ENCODE measurements around the gene PRAMEF5. TPM values are rescaled to one million over a fixed set of nuclear protein-coding genes. Genes with fewer than 3 reads are reported as not detected.
"Not testable (repeated sequence)": the region's sequence is repeated elsewhere in the genome, so short reads cannot be mapped to it uniquely, and the experiment has no call there.

The PRAMEF5 gene
- polyA plus RNA-seq (2013) = not detected in 2 replicates

GRCh38 chr1:13253898-13254297 lies at the start of gene PRAMEF5:
Gene PRAMEF5, plus strand, starts transcription at chr1:13254198. Its CDS starts 5,071 bp downstream, at chr1:13259269.
- H2BK12ac ChIP-seq (ENCODE audit: low read length); H2BK120ac ChIP-seq (ENCODE audit: insufficient read depth, low read length, poor library complexity); H3K79me2 ChIP-seq (ENCODE audit: control insufficient read depth, insufficient read depth, low read length, poor library complexity); H3K4me1 ChIP-seq (ENCODE audit: control insufficient read depth in 1 of 2, insufficient read depth in 2 of 2, low read length in 2 of 2); H4K91ac ChIP-seq (ENCODE audit: low read depth, low read length); H3K36me3 ChIP-seq (ENCODE audit: control insufficient read depth in 1 of 2, insufficient read depth in 2 of 2, low read length in 2 of 2); H3K79me1 ChIP-seq (ENCODE audit: low read length); H3K27me3 ChIP-seq (ENCODE audit: insufficient read depth, low read length); H3K18ac ChIP-seq (ENCODE audit: low read length); H2BK5ac ChIP-seq (ENCODE audit: low read depth, low read length, poor library complexity); H3K14ac ChIP-seq (ENCODE audit: low read length); H2AFZ ChIP-seq (ENCODE audit: insufficient read depth, low read length, poor library complexity); H3K27ac ChIP-seq (ENCODE audit: low read depth, low read length); H4K8ac ChIP-seq (ENCODE audit: low read depth, low read length); H3K4me3 ChIP-seq (ENCODE audit: low read depth, low read length); H3K9me3 ChIP-seq (ENCODE audit: insufficient read depth, low read depth, low read length); H3K4me2 ChIP-seq (ENCODE audit: low read length); H3K23ac ChIP-seq (ENCODE audit: low read length); DNase-seq; H2AK5ac ChIP-seq (ENCODE audit: low read length); H3K4ac ChIP-seq (ENCODE audit: low read depth, low read length); H3K9ac ChIP-seq (ENCODE audit: low read length); H4K12ac ChIP-seq (ENCODE audit: low read depth, low read length): not testable (repeated sequence)
- no CpG with 5 or more reads among the region's 5 CpGs for WGBS (ENCODE audit: extremely low coverage, insufficient coverage, insufficient read length)

GRCh38 chr1:13208712-13209111 lies 45.3 kb upstream of the PRAMEF5 start:
- H3K14ac ChIP-seq (ENCODE audit: low read length); H3K23ac ChIP-seq (ENCODE audit: low read length); H3K4me3 ChIP-seq (ENCODE audit: low read depth, low read length); H3K27me3 ChIP-seq (ENCODE audit: insufficient read depth, low read length); H3K4ac ChIP-seq (ENCODE audit: low read depth, low read length); H2AK5ac ChIP-seq (ENCODE audit: low read length); H3K27ac ChIP-seq (ENCODE audit: low read depth, low read length); H4K12ac ChIP-seq (ENCODE audit: low read depth, low read length); H4K8ac ChIP-seq (ENCODE audit: low read depth, low read length); H4K91ac ChIP-seq (ENCODE audit: low read depth, low read length); H3K9me3 ChIP-seq (ENCODE audit: insufficient read depth, low read depth, low read length); H2AFZ ChIP-seq (ENCODE audit: insufficient read depth, low read length, poor library complexity); H2BK120ac ChIP-seq (ENCODE audit: insufficient read depth, low read length, poor library complexity); H3K9ac ChIP-seq (ENCODE audit: low read length); H3K79me2 ChIP-seq (ENCODE audit: control insufficient read depth, insufficient read depth, low read length, poor library complexity); DNase-seq; H3K4me1 ChIP-seq (ENCODE audit: control insufficient read depth in 1 of 2, insufficient read depth in 2 of 2, low read length in 2 of 2); H3K4me2 ChIP-seq (ENCODE audit: low read length); H2BK12ac ChIP-seq (ENCODE audit: low read length); H2BK5ac ChIP-seq (ENCODE audit: low read depth, low read length, poor library complexity); H3K18ac ChIP-seq (ENCODE audit: low read length); H3K36me3 ChIP-seq (ENCODE audit: control insufficient read depth in 1 of 2, insufficient read depth in 2 of 2, low read length in 2 of 2); H3K79me1 ChIP-seq (ENCODE audit: low read length): not testable (repeated sequence)
- WGBS (ENCODE audit: extremely low coverage, insufficient coverage, insufficient read length) = no CpG with 5 or more reads among the region's 9 CpGs

- not testable (repeated sequence) for DNase-seq; H3K9ac ChIP-seq (ENCODE audit: low read length); H4K12ac ChIP-seq (ENCODE audit: low read depth, low read length); H3K9me3 ChIP-seq (ENCODE audit: insufficient read depth, low read depth, low read length); H2BK120ac ChIP-seq (ENCODE audit: insufficient read depth, low read length, poor library complexity); H4K8ac ChIP-seq (ENCODE audit: low read depth, low read length); H2BK12ac ChIP-seq (ENCODE audit: low read length); H2AK5ac ChIP-seq (ENCODE audit: low read length); H3K27ac ChIP-seq (ENCODE audit: low read depth, low read length); H3K4ac ChIP-seq (ENCODE audit: low read depth, low read length); H2BK5ac ChIP-seq (ENCODE audit: low read depth, low read length, poor library complexity); H3K79me2 ChIP-seq (ENCODE audit: control insufficient read depth, insufficient read depth, low read length, poor library complexity); H2AFZ ChIP-seq (ENCODE audit: insufficient read depth, low read length, poor library complexity); H3K79me1 ChIP-seq (ENCODE audit: low read length); H3K27me3 ChIP-seq (ENCODE audit: insufficient read depth, low read length); H3K36me3 ChIP-seq (ENCODE audit: control insufficient read depth in 1 of 2, insufficient read depth in 2 of 2, low read length in 2 of 2); H3K4me1 ChIP-seq (ENCODE audit: control insufficient read depth in 1 of 2, insufficient read depth in 2 of 2, low read length in 2 of 2); H3K4me3 ChIP-seq (ENCODE audit: low read depth, low read length); H3K18ac ChIP-seq (ENCODE audit: low read length); H4K91ac ChIP-seq (ENCODE audit: low read depth, low read length); H3K4me2 ChIP-seq (ENCODE audit: low read length); H3K14ac ChIP-seq (ENCODE audit: low read length); H3K23ac ChIP-seq (ENCODE audit: low read length)
- WGBS (ENCODE audit: extremely low coverage, insufficient coverage, insufficient read length) = no CpG with 5 or more reads among the region's 7 CpGs
Observed at GRCh38 chr1:13216619-13217018, 37.4 kb upstream of the PRAMEF5 start.

GRCh38 chr1:13219203-13219602 lies 34.8 kb upstream of the PRAMEF5 start:
- not testable (repeated sequence) for H3K79me1 ChIP-seq (ENCODE audit: low read length); H3K4ac ChIP-seq (ENCODE audit: low read depth, low read length); H2AFZ ChIP-seq (ENCODE audit: insufficient read depth, low read length, poor library complexity); H4K8ac ChIP-seq (ENCODE audit: low read depth, low read length); H3K9me3 ChIP-seq (ENCODE audit: insufficient read depth, low read depth, low read length); H3K9ac ChIP-seq (ENCODE audit: low read length); H2BK5ac ChIP-seq (ENCODE audit: low read depth, low read length, poor library complexity); H2BK120ac ChIP-seq (ENCODE audit: insufficient read depth, low read length, poor library complexity); H3K4me2 ChIP-seq (ENCODE audit: low read length); H2AK5ac ChIP-seq (ENCODE audit: low read length); H4K91ac ChIP-seq (ENCODE audit: low read depth, low read length); H3K23ac ChIP-seq (ENCODE audit: low read length); H3K79me2 ChIP-seq (ENCODE audit: control insufficient read depth, insufficient read depth, low read length, poor library complexity); H3K27me3 ChIP-seq (ENCODE audit: insufficient read depth, low read length); H3K36me3 ChIP-seq (ENCODE audit: control insufficient read depth in 1 of 2, insufficient read depth in 2 of 2, low read length in 2 of 2); H3K18ac ChIP-seq (ENCODE audit: low read length); H2BK12ac ChIP-seq (ENCODE audit: low read length); H3K27ac ChIP-seq (ENCODE audit: low read depth, low read length); DNase-seq; H4K12ac ChIP-seq (ENCODE audit: low read depth, low read length); H3K4me3 ChIP-seq (ENCODE audit: low read depth, low read length); H3K14ac ChIP-seq (ENCODE audit: low read length); H3K4me1 ChIP-seq (ENCODE audit: control insufficient read depth in 1 of 2, insufficient read depth in 2 of 2, low read length in 2 of 2)
- no CpG with 5 or more reads among the region's 3 CpGs for WGBS (ENCODE audit: extremely low coverage, insufficient coverage, insufficient read length)
